CD4-positive, alpha-beta T cell treated with Interferon alpha-2 for 1 hour (primary cell): ENCODE measurements around the gene CMA1.
"Not testable (repeated sequence)": the region's sequence is repeated elsewhere in the genome, so short reads cannot be mapped to it uniquely, and the experiment has no call there.

ENCODE experiments used
- DNase-seq, 2 donors: peaks; one replicate each; pipeline ENCODE4 v3.0.0-alpha.2; 2020 to 2022

Gene CMA1, protein sequence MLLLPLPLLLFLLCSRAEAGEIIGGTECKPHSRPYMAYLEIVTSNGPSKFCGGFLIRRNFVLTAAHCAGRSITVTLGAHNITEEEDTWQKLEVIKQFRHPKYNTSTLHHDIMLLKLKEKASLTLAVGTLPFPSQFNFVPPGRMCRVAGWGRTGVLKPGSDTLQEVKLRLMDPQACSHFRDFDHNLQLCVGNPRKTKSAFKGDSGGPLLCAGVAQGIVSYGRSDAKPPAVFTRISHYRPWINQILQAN

GRCh38 chr14:24508155-24508840 is at the start of gene CMA1:
TSS of gene CMA1 (minus strand) at chr14:24508265. CDS start at chr14:24508235, 30 bp downstream.
- DNase-seq = no peak

- DNase-seq = no peak
These were observed 48.7 kb upstream of the CMA1 start for GRCh38 chr14:24556756-24557155.

DNA sequence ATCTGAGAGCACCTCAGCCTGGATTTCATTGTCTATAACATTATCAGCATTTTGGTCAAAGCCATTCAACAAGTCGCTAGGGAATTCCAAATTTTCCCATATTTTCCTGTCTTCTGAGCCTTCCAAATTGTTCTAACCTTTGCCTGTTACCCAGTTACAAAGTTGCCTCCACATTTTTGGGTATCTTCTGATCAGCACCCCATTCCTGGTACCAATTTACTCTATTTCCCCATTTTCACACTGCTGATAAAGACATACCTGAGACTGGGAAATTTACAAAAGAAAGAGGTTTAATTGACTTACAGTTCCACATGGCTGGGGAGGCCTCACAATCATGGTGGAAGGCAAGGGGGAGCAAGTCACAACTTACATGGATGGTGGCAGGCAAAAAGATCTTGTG is 41.0 kb upstream of the CMA1 start:
- not testable (repeated sequence) for DNase-seq

- no peak for DNase-seq
These were observed 34.4 kb upstream of the CMA1 start for GRCh38 chr14:24542346-24542936.

DNA sequence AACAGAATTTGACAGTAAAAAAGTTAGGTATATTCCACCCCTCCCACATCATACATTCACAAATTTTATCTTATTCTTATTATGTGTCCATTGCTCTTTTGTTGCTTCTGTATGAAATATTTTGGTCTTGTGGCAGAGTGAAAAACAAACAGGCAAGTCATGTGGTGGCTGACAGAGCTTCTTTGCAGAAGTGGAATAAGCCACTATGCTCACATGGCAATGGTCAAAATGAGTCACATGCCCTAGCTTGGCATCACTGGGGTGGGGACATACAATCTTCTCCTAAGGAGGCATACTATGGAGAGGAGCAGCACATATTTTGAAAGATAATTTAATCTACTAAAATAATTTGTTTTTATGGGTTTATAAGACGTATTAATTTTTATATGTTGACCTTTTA is 27.7 kb upstream of the CMA1 start:
- peak in 1 of 2 donors; percentile 2 for DNase-seq

DNA sequence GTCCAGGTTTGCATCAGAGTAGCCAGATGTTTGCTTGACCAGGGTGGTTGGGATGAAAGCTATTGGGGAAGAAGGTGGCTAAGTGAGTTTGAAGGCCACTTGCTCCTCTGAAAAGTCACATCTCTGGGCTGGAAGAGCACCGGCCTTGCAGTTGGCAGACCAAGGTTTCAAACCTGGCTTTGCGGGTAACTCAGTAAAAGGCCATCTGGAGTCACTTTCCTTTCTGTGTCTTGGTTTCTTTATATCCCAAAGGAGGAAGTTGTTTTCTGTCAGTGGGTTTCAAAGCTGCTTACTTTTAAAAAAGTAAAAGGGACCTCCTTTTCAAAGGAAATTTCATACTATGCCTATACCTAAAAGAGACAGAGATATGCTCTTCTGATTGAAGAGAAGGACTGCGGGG is 26.2 kb upstream of the CMA1 start:
- no peak for DNase-seq

GRCh38 chr14:24525877-24526620 is 18.0 kb upstream of the CMA1 start:
- not testable (repeated sequence) for DNase-seq

DNA sequence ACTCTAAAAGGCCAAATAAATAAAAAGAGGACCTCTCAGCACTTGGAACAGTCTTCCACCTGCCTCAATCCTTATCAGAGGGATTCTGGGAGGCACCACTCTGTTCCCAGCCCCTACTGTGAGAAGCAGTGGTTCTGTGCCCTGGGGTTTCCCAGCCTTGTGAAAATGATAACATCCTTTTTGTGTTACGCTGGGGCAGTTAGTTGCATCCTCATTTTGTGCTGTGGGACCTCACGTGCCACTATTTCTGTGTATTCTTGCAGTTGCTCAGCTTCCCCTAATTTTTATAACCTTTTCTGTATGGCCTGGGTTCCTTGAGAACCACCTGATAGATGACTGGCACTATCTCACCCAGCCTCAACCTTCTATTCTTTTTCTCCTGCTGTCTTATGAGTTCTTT is 10.8 kb upstream of the CMA1 start:
- no peak for DNase-seq

DNA sequence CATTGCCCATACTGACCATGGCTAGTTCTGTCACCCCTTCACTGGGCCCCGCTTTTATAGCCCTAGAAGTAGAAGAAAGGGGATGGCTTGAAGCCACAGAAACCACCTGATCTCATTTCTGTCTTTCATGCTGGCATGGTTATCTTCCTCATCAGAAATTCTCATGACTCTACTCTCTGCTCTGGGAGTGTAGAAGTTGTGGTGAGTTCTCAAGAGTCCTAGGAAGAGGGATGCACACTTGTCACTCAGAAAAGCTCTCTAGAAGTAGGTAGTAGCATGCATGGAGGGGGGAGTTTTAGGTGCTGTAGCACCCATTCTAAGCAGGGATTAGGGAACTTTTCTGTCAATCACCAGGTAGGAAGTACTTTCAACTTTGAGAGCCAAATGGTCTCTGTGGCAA is 6.1 kb upstream of the CMA1 start:
- DNase-seq = no peak

- no peak for DNase-seq
These were observed 4.9 kb upstream of the CMA1 start for GRCh38 chr14:24513009-24513408.

GRCh38 chr14:24506443-24506842 is 1.6 kb downstream of the CMA1 start:
- DNase-seq = no peak

- no peak for DNase-seq
These were observed 3.6 kb downstream of the CMA1 start for GRCh38 chr14:24504425-24504950.

GRCh38 chr14:24491586-24492408 is 16.3 kb downstream of the CMA1 start:
- DNase-seq = not testable (repeated sequence)

DNA sequence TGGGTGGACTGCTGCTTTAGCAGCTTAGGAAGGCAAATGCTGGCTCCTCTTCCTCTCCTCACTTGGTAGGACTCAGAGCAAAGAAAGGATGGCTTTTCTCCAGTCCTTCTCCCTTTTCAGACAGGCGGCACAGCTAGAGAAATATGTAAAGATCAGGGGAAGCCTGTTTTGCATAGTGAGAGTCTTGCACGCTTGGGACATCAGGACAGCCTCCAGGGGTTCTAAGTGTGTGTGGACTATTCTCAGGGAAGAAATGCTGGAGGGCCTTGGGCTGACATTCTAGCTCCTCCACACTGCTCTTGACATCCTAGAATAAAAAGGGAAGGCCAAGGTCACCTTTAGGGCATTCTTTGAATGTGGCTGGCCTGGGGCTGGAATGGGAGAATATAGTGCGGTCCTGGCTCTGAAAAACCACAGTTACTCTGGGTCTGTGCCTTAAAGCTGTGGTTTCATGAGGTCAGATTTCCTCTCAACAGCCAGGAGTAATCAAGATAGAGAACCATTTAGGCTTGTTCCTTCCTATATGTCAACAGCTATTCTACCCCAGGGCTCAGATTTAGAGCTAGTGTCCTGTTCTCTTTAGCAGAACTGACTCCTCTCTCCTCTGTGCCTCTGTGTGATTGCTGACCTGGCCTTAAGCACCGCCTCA is 24.3 kb downstream of the CMA1 start:
- DNase-seq = peak in 1 of 2 donors; percentile 61

DNA sequence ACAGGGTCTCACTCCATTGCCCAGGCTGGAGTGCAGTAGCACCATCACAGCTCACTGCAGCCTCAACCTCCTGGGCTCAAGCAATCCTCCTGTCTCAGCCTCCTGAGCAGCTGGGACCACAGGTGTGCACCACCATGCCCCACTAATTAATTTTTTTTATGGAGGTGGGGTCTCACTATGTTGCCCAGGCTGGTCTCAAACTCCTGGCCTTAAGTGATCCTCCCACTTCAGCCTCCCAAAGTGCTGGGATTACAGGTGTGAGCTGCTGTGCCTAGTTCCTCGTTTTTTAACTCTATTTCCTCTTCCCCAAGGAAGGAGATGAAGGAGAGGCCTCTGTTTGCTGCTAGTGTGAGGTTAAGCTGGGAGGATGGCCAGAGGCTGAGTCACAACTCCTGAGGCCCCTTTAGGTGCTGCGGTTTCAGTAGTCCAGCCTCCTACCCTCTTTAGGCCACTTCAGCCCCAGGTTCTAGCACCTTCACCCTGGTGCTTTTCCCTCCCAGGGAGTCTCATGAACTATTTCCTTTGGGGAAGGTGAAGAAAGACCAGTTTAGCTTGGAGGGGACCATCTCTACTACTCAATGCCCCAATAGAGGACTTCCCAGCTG is 25.3 kb downstream of the CMA1 start:
- DNase-seq = not testable (repeated sequence)

- DNase-seq = peak; percentile 35 to 59
These were observed 26.3 kb downstream of the CMA1 start for GRCh38 chr14:24481622-24482324.

DNA sequence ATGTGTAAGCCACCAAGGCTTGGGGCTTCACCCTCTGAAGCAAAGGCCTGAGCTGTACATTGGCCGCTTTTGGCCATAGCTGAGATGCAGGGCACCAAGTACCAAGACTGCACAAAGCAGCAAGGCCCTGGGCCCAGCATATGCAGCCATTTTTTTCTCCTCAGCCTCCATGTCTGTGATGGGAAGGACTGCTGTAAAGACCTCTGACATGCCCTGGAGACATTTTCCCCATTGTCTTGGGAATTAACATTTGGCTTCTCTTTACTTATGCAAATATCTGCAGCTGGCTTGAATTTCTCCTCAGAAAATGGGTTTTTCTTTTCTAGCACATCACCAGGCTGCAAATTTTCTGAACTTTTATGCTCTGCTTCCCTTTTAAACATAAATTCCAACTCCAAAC is 28.1 kb downstream of the CMA1 start:
- DNase-seq = not testable (repeated sequence)

DNA sequence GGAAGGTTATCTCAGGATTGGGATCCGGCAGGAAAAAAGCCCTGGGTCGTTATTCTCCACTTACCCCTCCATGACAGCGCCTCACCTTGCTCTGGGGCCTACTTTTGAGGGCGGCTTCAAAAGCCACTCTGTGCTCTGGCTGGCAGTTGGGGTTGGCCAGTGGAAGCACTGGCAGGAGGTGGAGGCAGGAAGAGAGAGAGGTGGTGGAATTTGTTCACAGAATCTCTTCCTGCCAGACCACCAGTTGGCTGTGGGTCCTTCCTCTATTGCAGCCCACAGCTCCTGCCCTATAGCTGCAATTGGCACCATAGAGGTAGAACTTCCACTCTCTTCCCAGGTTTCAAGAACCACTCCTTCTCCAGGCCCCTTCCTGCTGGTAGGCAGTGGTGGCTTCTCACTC is 32.8 kb downstream of the CMA1 start:
- no peak for DNase-seq

- DNase-seq = no peak
These were observed 34.9 kb downstream of the CMA1 start for GRCh38 chr14:24473211-24473610.

GRCh38 chr14:24470450-24470849 is 37.6 kb downstream of the CMA1 start:
- DNase-seq = not testable (repeated sequence)

- DNase-seq = no peak
These were observed 42.3 kb downstream of the CMA1 start for GRCh38 chr14:24465805-24466204.
